OCI-LY7 (cell line): ENCODE measurements around the gene UBE2Q2. TPM values are rescaled to one million over a fixed set of nuclear protein-coding genes. Genes with fewer than 3 reads are reported as not detected.
"Not testable (repeated sequence)": the region's sequence is repeated elsewhere in the genome, so short reads cannot be mapped to it uniquely, and the experiment has no call there.

ENCODE experiments used
- BruUV-seq: library from RNA; stranded (reverse); fragments of 400-500 nt; replicated peaks from 2 replicates; lab custom pipeline; 2021; lab: Mats Ljungman, UMichigan
- CTCF ChIA-PET: fragments of 300-600 bp; sonication (Branson Sonifier 250); formaldehyde crosslinking; loops from one replicate; lab custom pipeline; 2022; ENCODE audit warnings: antibody characterized with exemption; ENCODE audit not compliant: unreplicated experiment; lab: Charles Lee
- POLR2A ChIA-PET: fragments of 300-600 bp; sonication (Branson Sonifier 250); formaldehyde crosslinking; loops from one replicate; lab custom pipeline; 2022; ENCODE audit warnings: antibody characterized with exemption; lab: Charles Lee
- DNase-seq: peaks from one replicate; pipeline ENCODE4 v3.0.0-alpha.2; 2015; ENCODE audit warnings: low spot score
- H2AFZ ChIP-seq: fragments of 200-600 bp; sonication (generic), shearing (Covaris generic); 2 replicates; pipeline ENCODE4 v1.6.1; 2014; ENCODE audit warnings: mild to moderate bottlenecking, antibody characterized with exemption, low read length, moderate library complexity
- H3K27ac ChIP-seq: fragments of 200-600 bp; sonication (generic); 2 replicates; pipeline ENCODE4 v1.5.1; 2014; ENCODE audit warnings: mixed run types, low read depth, mild to moderate bottlenecking, moderate library complexity, low read length, inconsistent platforms; ENCODE audit not compliant: poor library complexity, severe bottlenecking
- H3K36me3 ChIP-seq: fragments of 200-600 bp; sonication (generic); 2 replicates; pipeline ENCODE4 v1.6.1; 2014; ENCODE audit warnings: mild to moderate bottlenecking, antibody characterized with exemption, low read length, moderate library complexity, mixed read lengths; ENCODE audit not compliant: insufficient read depth
- H3K4me1 ChIP-seq: fragments of 200-600 bp; sonication (generic); 2 replicates; pipeline ENCODE4 v1.5.1; 2014; ENCODE audit warnings: mild to moderate bottlenecking, low read length; ENCODE audit not compliant: insufficient read depth, poor library complexity, severe bottlenecking
- H3K4me2 ChIP-seq: fragments of 200-600 bp; sonication (generic); 2 replicates; pipeline ENCODE4 v1.6.1; 2014; ENCODE audit warnings: mild to moderate bottlenecking, low read length
- H3K4me3 ChIP-seq: fragments of 200-600 bp; sonication (generic); 2 replicates; pipeline ENCODE4 v1.5.1; 2014; ENCODE audit warnings: mild to moderate bottlenecking, low read depth, low read length; ENCODE audit not compliant: poor library complexity, severe bottlenecking
- H3K79me2 ChIP-seq: fragments of 200-600 bp; sonication (generic); 2 replicates; pipeline ENCODE4 v1.6.1; 2016; ENCODE audit warnings: low read depth, mild to moderate bottlenecking, low read length, moderate library complexity, mixed read lengths; ENCODE audit not compliant: insufficient read depth
- H3K9me2 ChIP-seq: fragments of 200-600 bp; sonication (generic); 2 replicates; pipeline ENCODE4 v1.6.1; 2016; ENCODE audit warnings: mild to moderate bottlenecking, low read length, mixed read lengths; ENCODE audit not compliant: insufficient read depth
- H3K9me3 ChIP-seq: fragments of 200-600 bp; sonication (generic); 2 replicates; pipeline ENCODE4 v1.6.1; 2014; ENCODE audit warnings: mild to moderate bottlenecking, mixed run types, low read length, mixed read lengths
- H4K20me1 ChIP-seq: fragments of 200-600 bp; sonication (generic); 2 replicates; pipeline ENCODE4 v1.6.1; 2014; ENCODE audit warnings: mild to moderate bottlenecking, antibody characterized with exemption, low read length, moderate library complexity, mixed read lengths; ENCODE audit not compliant: insufficient read depth
- CTCF ChIP-seq: fragments of 200-600 bp; sonication (generic); conservative IDR thresholded peaks from 2 replicates; pipeline ENCODE4 v1.5.1; 2014; ENCODE audit warnings: mild to moderate bottlenecking, antibody characterized with exemption, low read length, moderate library complexity, mixed read lengths
- EZH2phosphoT487 ChIP-seq: fragments of 200-600 bp; sonication (generic); IDR thresholded peaks from 2 replicates; pipeline ENCODE4 v1.6.1; 2018; ENCODE audit warnings: low read depth, borderline replicate concordance, mild to moderate bottlenecking, mixed run types, antibody characterized with exemption, low read length, moderate library complexity, mixed read lengths
- intact Hi-C: fragments of 100-400 bp; cut with micrococcal nuclease; formaldehyde crosslinking; loops from one replicate; pipeline ENCODE4 v1.10.0; 2022; ENCODE audit not compliant: unreplicated experiment
- total RNA-seq, 2 experiments: library from RNA; depleted of rRNA in 1 of 2; stranded (reverse); fragments of >200 nt in 1 of 2; shearing (Covaris generic) in 1 of 2; gene quantifications; 2 replicates each; pipeline ENCODE4 v1.2.3, GENCODE V29; 2014 to 2022

The UBE2Q2 gene
- total RNA-seq, 2 experiments from 2014 or later = 12.0 TPM

GRCh38 chr15:75799190-75799589 is 44.1 kb upstream of the UBE2Q2 start:
- Histone ChIP-seq H3K4me3 (no peak overlapping the region), H3K9me2 (no peaks in the 10 kb centered on the region), H3K4me1 (no peaks in the 10 kb centered on the region), H3K27ac (no peak overlapping the region), H2AFZ (no peak overlapping the region), H4K20me1 (no peaks in the 10 kb centered on the region), H3K36me3 (no peaks in the 10 kb centered on the region), H3K79me2 (no peaks in the 10 kb centered on the region), H3K4me2 (no peak overlapping the region), H3K9me3 (no peaks in the 10 kb centered on the region)
- BruUV-seq = no TSS peak
- intact Hi-C loops = no loop called here
- no peak for DNase-seq
- TF ChIP-seq CTCF (no peak), EZH2phosphoT487 (no peak)
- POLR2A ChIA-PET = no interaction called here
- CTCF ChIA-PET = no interaction called here

GRCh38 chr15:75800409-75800808 is 42.8 kb upstream of the UBE2Q2 start:
- POLR2A ChIA-PET = interaction anchor here (0.6 kb wide), 1 partner anchor 62 kb away, joined by 7 read pairs; no protein-coding TSS in a partner anchor
- H3K36me3 ChIP-seq, H2AFZ ChIP-seq, H3K9me2 ChIP-seq, H3K4me2 ChIP-seq, H3K27ac ChIP-seq, intact Hi-C loops, CTCF ChIA-PET, H3K9me3 ChIP-seq, H4K20me1 ChIP-seq, H3K4me1 ChIP-seq, DNase-seq, H3K79me2 ChIP-seq, BruUV-seq, H3K4me3 ChIP-seq: not testable (repeated sequence)

- ChIA-PET CTCF (interaction anchor here (0.5 kb wide), 1 partner anchor 236 kb away, joined by 4 read pairs; no protein-coding TSS in a partner anchor), POLR2A (no interaction called here)
- no peak overlapping the region for H3K27ac ChIP-seq
- no peak overlapping the region for H3K4me2 ChIP-seq
- H3K36me3 ChIP-seq = no peaks in the 10 kb centered on the region
- no TSS peak for BruUV-seq
- peak; percentile 71 for DNase-seq
- H2AFZ ChIP-seq = no peak overlapping the region
- H3K79me2 ChIP-seq = no peaks in the 10 kb centered on the region
- no peaks in the 10 kb centered on the region for H3K9me3 ChIP-seq
- no peaks in the 10 kb centered on the region for H3K4me1 ChIP-seq
- H3K4me3 ChIP-seq = no peak overlapping the region
- TF ChIP-seq CTCF (peak; percentile 84), EZH2phosphoT487 (no peak)
- intact Hi-C loops = loop anchor here (1.0 to 2.0 kb wide), 2 partner anchors 74 to 117 kb away; no protein-coding TSS in a partner anchor
- H4K20me1 ChIP-seq = no peaks in the 10 kb centered on the region
- H3K9me2 ChIP-seq = no peaks in the 10 kb centered on the region
These were observed 41.2 kb upstream of the UBE2Q2 start for GRCh38 chr15:75801859-75802593.

- H3K4me3 ChIP-seq, H3K27ac ChIP-seq, CTCF ChIA-PET, H2AFZ ChIP-seq, intact Hi-C loops, H3K4me2 ChIP-seq, H3K36me3 ChIP-seq, H3K9me3 ChIP-seq, DNase-seq, BruUV-seq, H4K20me1 ChIP-seq, H3K9me2 ChIP-seq, H3K79me2 ChIP-seq, H3K4me1 ChIP-seq: not testable (repeated sequence)
- POLR2A ChIA-PET = interaction anchor here (0.6 kb wide), 1 partner anchor 147 kb away, joined by 3 read pairs; no protein-coding TSS in a partner anchor
These were observed 35.8 kb upstream of the UBE2Q2 start for GRCh38 chr15:75807486-75807885.

- H3K27ac ChIP-seq, H3K4me2 ChIP-seq, H4K20me1 ChIP-seq, H2AFZ ChIP-seq, H3K9me3 ChIP-seq, H3K4me3 ChIP-seq, CTCF ChIA-PET, H3K79me2 ChIP-seq, H3K4me1 ChIP-seq, DNase-seq, BruUV-seq, H3K9me2 ChIP-seq, H3K36me3 ChIP-seq, intact Hi-C loops: not testable (repeated sequence)
- POLR2A ChIA-PET = interaction anchor here (0.6 kb wide), 1 partner anchor 146 kb away, joined by 3 read pairs; no protein-coding TSS in a partner anchor
These were observed 35.2 kb upstream of the UBE2Q2 start for GRCh38 chr15:75808009-75808408.
